GM21390 (cell line): ENCODE measurements around the gene BICRA.
"Not testable (repeated sequence)": the region's sequence is repeated elsewhere in the genome, so short reads cannot be mapped to it uniquely, and the experiment has no call there.

Experiments used
- ATAC-seq: cut with Tn5 transposase; IDR thresholded peaks from one replicate; pipeline ENCODE4 v1.9.1; 2021; ENCODE audit not compliant: unreplicated experiment

BICRA gene

GRCh38 chr19:47626238-47626637 lies 17.3 kb downstream of the BICRA start:
- ATAC-seq, result no peak

- no peak for ATAC-seq
These were observed 19.3 kb downstream of the BICRA start for GRCh38 chr19:47628078-47628771.

DNA sequence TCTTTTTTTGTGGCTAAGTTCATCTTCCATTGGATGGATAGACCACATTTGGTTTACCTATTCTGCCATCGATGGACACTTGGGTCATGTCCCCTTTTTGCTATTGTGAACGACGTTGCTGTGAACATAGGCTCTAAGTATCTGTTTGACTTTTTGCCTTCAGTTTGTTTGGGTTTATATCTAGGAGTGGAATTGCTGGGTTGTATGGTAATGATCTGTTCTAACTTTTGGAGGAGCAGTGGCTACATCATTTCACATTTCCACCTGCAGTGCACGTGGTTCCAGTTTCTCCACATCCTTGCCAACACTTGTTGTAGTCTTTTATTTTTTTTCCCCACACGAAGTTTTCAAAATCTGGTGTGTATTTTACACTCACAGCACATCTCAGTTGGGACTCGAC lies 21.7 kb downstream of the BICRA start:
- no peak for ATAC-seq

DNA sequence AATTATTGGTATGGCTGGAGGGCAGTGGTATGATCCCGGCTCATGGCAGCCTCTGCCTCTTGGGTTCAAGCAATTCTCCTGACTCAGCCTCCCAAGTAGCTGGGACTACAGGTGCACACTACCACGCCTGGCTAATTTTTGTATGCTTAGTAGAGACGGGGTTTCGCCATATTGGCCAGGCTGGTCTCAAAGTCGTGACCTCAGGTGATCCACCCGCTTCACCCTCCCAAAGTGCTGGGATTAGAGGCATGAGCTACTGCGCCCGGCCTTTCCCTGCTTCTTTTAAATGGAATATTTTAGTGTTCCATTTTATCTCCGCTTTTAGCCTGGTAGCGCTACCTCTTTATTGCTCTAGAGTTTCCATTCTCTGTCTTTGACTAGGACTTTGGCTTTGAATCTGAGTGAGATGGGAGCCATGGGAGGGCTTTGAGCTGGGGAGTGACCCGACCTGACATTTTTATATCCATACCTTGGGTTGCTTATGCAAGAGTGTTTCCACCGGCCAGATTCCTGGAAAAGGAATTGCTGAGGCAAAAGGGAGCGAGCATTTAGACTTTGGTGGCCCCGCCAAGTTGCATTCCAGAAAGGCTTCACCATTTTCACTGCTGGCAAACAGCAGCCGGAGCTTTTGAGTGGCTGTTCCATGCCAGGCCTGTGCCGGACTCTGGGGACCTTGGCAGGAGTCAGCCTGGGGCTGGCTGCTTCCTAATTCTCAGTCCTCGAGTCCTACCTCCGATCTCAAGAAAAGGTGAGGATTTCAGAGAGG lies 22.9 kb downstream of the BICRA start:
- ATAC-seq, result no peak

DNA sequence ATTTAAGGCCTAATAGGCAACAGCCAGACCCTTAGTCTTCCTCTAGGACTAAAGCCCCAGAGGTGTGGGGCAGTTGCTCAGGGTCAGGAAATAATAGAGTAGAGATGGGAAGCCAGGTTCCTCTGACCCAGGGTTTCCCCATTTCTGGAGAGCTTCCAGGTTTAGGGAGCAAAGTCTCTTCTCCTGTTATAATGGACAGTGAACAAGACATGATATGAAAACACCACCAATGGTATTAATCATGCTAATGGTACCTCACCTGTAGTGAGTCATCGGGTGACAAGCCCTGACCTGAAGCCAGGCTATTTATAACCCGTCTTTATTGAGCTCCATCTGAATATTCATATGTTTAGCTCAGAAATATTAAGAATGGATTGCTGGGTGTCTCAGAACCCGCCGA lies 24.6 kb downstream of the BICRA start:
- ATAC-seq, result no peak

- ATAC-seq, result no peak
These were observed 25.1 kb downstream of the BICRA start for GRCh38 chr19:47633996-47634395.

DNA sequence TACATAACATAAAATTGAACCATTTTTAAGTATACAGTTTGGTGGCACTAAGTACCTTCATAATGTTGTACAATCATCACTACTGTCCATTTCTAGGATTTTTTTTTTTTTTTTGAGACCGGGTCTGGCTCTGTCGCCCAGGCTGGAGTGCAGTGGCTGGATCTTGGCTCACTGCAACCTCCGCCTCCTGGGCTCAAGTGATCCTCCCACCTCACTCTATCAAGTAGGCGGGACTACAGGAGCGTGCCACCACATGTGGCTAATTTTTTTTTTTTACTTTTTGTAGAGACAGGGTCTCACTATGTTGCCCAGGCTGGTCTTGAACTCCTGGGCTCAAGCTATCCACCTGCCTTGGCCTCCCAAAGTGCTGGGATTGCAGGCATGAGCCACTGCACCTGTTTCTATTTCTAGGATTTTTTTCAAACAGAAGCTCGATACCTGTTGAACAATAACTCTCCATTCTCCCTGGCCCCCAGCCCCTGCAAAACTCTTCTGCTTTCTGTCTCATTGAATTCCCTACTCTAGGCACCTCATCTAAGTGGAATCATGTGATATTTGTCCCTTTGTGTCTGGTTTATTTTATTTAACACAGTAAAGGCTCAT lies 26.3 kb downstream of the BICRA start:
- ATAC-seq, result not testable (repeated sequence)

DNA sequence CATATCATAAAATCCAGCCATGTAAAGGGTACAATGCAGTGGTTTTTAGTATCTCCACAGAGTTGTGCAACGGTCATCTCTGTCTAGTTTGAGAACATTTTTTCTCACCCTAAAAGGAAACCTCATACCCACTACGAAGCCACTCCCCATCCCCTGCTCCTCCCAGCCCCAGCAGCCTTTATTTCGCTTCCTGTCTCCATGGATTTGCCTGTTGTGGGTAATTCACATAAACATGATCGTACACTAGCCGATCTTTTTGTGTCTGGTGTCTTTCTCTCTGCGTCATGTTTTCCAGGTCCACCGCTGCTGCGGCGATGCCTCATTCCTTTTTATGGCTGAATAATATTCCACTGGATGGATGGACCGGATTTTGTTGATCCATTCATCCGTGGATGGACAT lies 28.6 kb downstream of the BICRA start:
- no peak for ATAC-seq

GRCh38 chr19:47641891-47642485 lies 33.1 kb downstream of the BICRA start:
- no peak for ATAC-seq

DNA sequence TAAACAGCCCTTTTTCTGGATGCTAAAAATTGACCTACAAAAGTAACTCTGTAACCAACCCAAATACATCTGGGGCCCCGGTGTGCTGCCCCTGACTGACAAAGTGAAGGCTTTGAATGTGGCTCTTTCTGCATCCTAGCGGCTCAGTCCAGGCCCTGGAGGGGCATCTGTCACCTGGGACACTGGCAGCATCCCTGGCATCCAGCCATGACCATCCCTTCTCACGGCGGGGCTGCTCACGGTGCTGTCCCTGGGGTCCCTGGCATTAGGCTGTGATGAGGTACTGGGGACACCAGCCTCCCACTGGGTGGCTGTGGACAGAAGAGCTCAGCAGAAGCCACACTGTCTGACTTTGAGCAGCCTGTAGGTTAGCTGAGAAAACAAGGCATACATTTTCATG lies 34.3 kb downstream of the BICRA start:
- ATAC-seq, result no peak

GRCh38 chr19:47644199-47644598 lies 35.3 kb downstream of the BICRA start:
- no peak for ATAC-seq

GRCh38 chr19:47644743-47645482 lies 36.0 kb downstream of the BICRA start:
- no peak for ATAC-seq

DNA sequence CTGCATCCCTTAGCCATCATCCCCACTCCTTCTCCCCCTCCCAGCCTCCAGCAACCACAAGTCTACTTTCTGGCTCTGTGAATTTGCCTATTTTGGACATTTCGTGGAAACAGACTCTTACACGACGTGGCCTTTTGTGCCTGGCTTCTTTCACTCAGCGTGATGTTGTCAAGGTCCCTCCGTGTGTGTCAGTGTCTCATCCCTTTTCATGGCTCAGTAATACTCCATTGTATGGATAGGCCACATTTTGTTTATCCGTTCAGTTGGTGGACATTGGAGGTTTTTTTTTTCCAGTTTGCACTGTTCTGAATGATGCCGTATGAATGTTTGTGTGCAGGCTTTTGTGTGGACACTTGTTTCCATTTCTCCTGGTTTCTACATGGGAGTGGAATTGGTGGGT lies 38.0 kb downstream of the BICRA start:
- ATAC-seq, result no peak

DNA sequence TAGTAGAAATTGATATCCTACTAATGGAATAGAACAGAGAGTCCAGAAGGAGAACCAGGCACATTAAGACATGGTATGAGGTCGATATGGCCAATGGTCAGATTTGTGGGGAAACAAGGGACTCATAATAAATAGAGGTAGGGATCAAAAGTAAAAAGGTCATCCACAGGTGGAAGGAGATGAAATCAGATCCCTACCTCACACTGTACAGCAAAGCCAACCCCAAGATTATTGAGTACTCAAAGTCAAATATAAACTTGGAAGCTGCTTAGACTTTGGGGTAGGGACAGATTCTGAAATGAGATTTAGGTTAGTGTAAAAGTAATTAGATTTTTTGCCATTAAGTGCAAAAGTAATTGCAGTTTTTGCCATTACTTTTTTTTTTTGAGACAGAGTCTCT lies 40.7 kb downstream of the BICRA start:
- ATAC-seq, result no peak

DNA sequence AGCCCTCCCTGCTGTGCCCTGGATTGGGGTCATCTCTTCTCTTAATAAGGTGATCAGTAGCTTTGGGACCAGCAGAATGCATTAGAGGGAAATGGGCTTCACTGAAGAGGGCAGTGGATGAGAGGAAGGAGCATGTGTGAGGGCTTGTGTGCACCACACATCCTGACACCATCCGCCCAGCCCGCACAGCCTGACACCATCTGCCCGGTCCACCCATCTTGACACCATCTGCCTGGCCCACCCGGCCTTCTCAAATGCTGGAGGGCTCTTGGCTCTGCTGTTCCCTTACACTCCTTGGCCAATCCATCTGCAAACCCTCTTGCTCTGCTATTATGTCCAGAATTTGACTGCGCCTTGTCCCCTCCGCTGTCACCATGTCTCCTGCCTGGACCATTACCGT lies 41.8 kb downstream of the BICRA start:
- no peak for ATAC-seq

GRCh38 chr19:47651132-47651531 lies 42.2 kb downstream of the BICRA start:
- ATAC-seq, result no peak

GRCh38 chr19:47651691-47652090 lies 42.8 kb downstream of the BICRA start:
- no peak for ATAC-seq

DNA sequence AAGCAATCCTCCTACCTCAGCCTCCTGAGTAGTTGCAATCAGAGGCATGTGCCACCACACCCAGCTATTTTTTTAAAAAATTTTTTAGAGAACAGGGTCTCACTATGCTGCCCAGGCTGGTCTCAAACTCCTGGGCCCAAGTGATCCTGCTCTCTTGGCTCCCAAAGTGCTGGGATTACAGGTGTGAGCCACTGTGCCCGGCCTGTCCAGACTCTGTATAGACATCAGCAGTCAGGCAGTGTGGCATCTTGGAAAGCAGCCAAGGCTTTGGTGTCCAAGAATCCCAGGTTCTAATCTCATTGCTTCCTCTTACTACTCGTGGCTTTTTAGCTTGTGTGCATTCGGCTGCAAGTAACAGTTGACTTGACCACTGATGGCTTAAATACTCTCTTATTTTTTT lies 43.4 kb downstream of the BICRA start:
- ATAC-seq, result no peak

DNA sequence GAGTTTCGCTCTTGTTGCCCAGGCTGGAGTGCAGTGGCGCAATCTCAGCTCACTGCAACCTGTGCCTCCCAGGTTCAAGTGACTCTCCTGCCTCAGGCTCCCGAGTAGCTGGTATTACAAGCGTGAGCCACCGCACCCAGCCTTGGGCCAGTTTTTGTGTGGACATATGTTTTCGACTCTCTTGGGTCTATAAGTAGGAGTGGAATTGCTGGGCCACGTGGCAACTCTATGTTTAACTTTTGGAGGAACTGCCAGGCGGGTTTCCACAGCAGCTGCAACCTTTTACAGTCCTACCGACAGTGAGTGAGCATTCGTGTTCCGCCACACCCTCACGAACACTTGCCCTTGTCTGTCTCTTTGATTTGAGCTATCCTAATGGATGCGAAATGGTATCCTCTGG lies 44.9 kb downstream of the BICRA start:
- ATAC-seq, result no peak

- no peak for ATAC-seq
These were observed 48.8 kb downstream of the BICRA start for GRCh38 chr19:47657719-47658118.
